GM23338 (cell line): Measurements from ENCODE around the gene SLCO3A1.

Experiments
- CREB1 ChIP-seq: fragments of 250-450 bp; sonication (Bioruptor Pico); IDR thresholded peaks from 2 replicates; pipeline ENCODE4 v1.5.0; 2020; ENCODE audit warnings: low read depth, mild to moderate bottlenecking, moderate library complexity
- CTCF ChIP-seq, 2 experiments: fragments of 200-600 bp in 1 of 2; sonication (generic) in 1 of 2; conservative IDR thresholded peaks; 2 replicates each; pipeline versions ENCODE4 v1.5.1 to v1.6.1; 2016 to 2017; ENCODE audit warnings: antibody characterized with exemption in 2 of 2, low read depth in 2 of 2, mild to moderate bottlenecking in 2 of 2, moderate library complexity in 1 of 2
- ETS1 ChIP-seq: IDR thresholded peaks from 2 replicates; pipeline ENCODE4 v1.6.1; 2016; ENCODE audit warnings: antibody characterized with exemption
- EZH2 ChIP-seq: fragments of 200-600 bp; sonication (generic); IDR thresholded peaks from one replicate; pipeline ENCODE4 v1.8.0; 2017; ENCODE audit warnings: antibody characterized with exemption, mild to moderate bottlenecking, low read depth; ENCODE audit not compliant: unreplicated experiment
- EZH2phosphoT487 ChIP-seq: fragments of 200-600 bp; sonication (generic); IDR thresholded peaks from one replicate; pipeline ENCODE4 v1.8.1; 2018; ENCODE audit warnings: antibody characterized with exemption; ENCODE audit not compliant: unreplicated experiment
- JUNB ChIP-seq: IDR thresholded peaks from one replicate; pipeline ENCODE4 v1.6.1; 2016; ENCODE audit warnings: antibody characterized with exemption; ENCODE audit not compliant: unreplicated experiment
- NANOG ChIP-seq: IDR thresholded peaks from 2 replicates; pipeline ENCODE4 v1.6.1; 2016; ENCODE audit warnings: antibody characterized with exemption, borderline replicate concordance
- POLR2AphosphoS5 ChIP-seq: IDR thresholded peaks from 2 replicates; pipeline ENCODE4 v1.6.1; 2016; ENCODE audit warnings: antibody characterized with exemption, low read depth
- REST ChIP-seq: IDR thresholded peaks from one replicate; pipeline ENCODE4 v1.6.1; 2018; ENCODE audit warnings: antibody characterized with exemption; ENCODE audit not compliant: unreplicated experiment
- STAT1 ChIP-seq: IDR thresholded peaks from one replicate; pipeline ENCODE4 v1.6.1; 2016; ENCODE audit warnings: antibody characterized with exemption; ENCODE audit not compliant: unreplicated experiment
- ZNF114 ChIP-seq: fragments of 250-450 bp; sonication (Bioruptor Pico); IDR thresholded peaks from 2 replicates; pipeline ENCODE4 v1.5.0; 2020; ENCODE audit warnings: mild to moderate bottlenecking, moderate library complexity
- ZNF331 ChIP-seq: fragments of 250-450 bp; sonication (Bioruptor Pico); IDR thresholded peaks from 2 replicates; pipeline ENCODE4 v1.5.0; 2020; ENCODE audit warnings: low read depth, mild to moderate bottlenecking, moderate library complexity

- TF ChIP-seq CTCF (conservative IDR thresholded peaks at IDR 0.05; ENCODE audit: low read depth in 2 of 2) (no peak), CREB1 (CRISPR knock-in tag) (no peak), REST (no peak), POLR2AphosphoS5 (no peak), EZH2 (no peak), EZH2phosphoT487 (no peak), JUNB (no peak), STAT1 (no peak), ZNF114 (no peak), ZNF331 (CRISPR knock-in tag) (no peak), NANOG (no peak), ETS1 (no peak)
Measured at GRCh38 chr15:92140796-92141195, 287.3 kb downstream of the SLCO3A1 start.
